Measurements from ENCODE around the gene EFHC2. TPM values are rescaled to one million over a fixed set of nuclear protein-coding genes. Genes with fewer than 3 reads are reported as not detected.

The EFHC2 gene
- total RNA-seq: 0.77 and 1.2 TPM in 2 replicates
- long read RNA-seq, partial matches to known transcripts: 0 of 1 reads
- long read RNA-seq, other reads (novel, unspliced or antisense): 0 of 1 reads

DNA sequence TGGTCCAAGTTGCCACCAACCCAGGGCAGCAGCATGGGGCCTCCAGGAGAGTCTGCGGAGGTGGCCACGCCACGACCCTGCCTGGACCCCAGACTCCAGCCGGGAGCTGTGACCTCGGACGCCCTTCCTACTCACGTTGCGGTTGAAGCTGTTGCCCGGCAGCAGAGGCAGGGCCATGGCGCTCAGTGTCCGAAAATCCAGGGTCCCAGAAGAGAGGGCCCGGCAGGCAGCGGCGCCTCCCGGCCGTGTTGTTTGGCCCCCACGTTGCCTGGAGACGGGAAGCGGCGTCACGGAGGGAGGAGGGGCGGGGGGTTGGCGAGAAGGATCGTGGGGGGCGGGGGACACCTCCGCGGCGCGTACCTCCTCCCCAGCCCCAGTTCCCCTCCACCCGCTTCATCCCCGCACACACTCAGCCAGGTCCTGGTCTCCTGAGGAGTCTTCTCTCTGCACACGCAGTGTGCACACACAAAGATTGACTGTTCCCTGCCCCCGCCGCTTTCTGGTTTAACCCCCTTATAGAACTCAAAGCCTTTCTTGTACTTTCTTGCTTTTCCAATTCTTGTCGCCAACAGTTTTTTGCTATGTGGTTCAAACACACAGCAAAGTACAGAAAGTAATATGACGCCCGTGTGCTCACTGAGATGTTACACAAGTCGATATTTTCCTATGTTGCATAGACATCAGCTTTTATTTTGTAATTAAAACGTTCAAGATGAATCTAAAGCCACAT is at the start of gene EFHC2:
Gene EFHC2 (minus strand): TSS at position 261 of the 730 bp plus-strand sequence. CDS start 84 bp downstream, at position 177.
- TF ChIP-seq, protein P1, sequence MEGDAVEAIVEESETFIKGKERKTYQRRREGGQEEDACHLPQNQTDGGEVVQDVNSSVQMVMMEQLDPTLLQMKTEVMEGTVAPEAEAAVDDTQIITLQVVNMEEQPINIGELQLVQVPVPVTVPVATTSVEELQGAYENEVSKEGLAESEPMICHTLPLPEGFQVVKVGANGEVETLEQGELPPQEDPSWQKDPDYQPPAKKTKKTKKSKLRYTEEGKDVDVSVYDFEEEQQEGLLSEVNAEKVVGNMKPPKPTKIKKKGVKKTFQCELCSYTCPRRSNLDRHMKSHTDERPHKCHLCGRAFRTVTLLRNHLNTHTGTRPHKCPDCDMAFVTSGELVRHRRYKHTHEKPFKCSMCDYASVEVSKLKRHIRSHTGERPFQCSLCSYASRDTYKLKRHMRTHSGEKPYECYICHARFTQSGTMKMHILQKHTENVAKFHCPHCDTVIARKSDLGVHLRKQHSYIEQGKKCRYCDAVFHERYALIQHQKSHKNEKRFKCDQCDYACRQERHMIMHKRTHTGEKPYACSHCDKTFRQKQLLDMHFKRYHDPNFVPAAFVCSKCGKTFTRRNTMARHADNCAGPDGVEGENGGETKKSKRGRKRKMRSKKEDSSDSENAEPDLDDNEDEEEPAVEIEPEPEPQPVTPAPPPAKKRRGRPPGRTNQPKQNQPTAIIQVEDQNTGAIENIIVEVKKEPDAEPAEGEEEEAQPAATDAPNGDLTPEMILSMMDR (conservative IDR thresholded peaks at IDR 0.05): no peak
- peak; percentile 6 for DNase-seq (ENCODE audit: low read depth, low spot score)
- no peaks in the 10 kb centered on the region for H3K36me3 Mint-ChIP-seq (ENCODE audit: low read depth)
- no peaks in the 10 kb centered on the region for H3K9me3 Mint-ChIP-seq
- no peaks in the 10 kb centered on the region for H3K27me3 Mint-ChIP-seq (ENCODE audit: low read depth)
- no peak within 1 kb of the TSS for H3K27ac Mint-ChIP-seq (ENCODE audit: unreplicated experiment)
- peak within 1 kb of the TSS; percentile 72 for H3K4me3 Mint-ChIP-seq
- peaks cover 10% of the 10 kb centered on the region for H3K4me1 Mint-ChIP-seq

DNA sequence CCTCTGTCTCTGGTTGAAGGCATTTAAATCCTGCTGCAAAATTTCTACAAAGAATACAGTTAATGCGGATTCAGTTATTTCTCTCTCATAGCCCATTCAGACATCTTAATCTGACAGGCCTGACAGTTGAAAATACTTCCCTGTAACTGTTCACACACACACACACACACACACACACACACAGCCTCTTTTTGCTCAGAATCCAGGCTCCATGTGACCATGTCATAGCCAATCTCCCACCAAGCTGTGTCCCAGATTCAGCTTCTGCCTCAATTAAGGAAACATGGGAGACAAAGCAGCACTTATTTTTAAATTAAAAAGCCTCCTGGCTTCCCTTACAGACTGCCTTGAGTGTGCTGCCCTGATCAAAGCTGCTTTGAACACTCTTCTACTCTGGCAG is 49.3 kb upstream of the EFHC2 start:
- TF ChIP-seq, protein P1 (conservative IDR thresholded peaks at IDR 0.05): no peak
- H3K4me1 Mint-ChIP-seq: no peaks in the 10 kb centered on the region
- H3K27ac Mint-ChIP-seq (ENCODE audit: unreplicated experiment): no peak overlapping the region
- H3K4me3 Mint-ChIP-seq: no peak overlapping the region
- peaks cover 4% of the 10 kb centered on the region for H3K36me3 Mint-ChIP-seq (ENCODE audit: low read depth)
- DNase-seq (ENCODE audit: low read depth, low spot score): no peak
- no peaks in the 10 kb centered on the region for H3K27me3 Mint-ChIP-seq (ENCODE audit: low read depth)
- peaks cover 15% of the 10 kb centered on the region for H3K9me3 Mint-ChIP-seq

- H3K27me3 Mint-ChIP-seq (ENCODE audit: low read depth): no peaks in the 10 kb centered on the region
- no peaks in the 10 kb centered on the region for H3K4me1 Mint-ChIP-seq
- peaks cover 12% of the 10 kb centered on the region for H3K9me3 Mint-ChIP-seq
- H3K27ac Mint-ChIP-seq (ENCODE audit: unreplicated experiment): no peak overlapping the region
- no peak overlapping the region for H3K4me3 Mint-ChIP-seq
- DNase-seq (ENCODE audit: low read depth, low spot score): no peak
- TF ChIP-seq, protein P1 (conservative IDR thresholded peaks at IDR 0.05): no peak
- H3K36me3 Mint-ChIP-seq (ENCODE audit: low read depth): peaks cover 4% of the 10 kb centered on the region
Observed at GRCh38 chrX:44384688-44385338, 41.3 kb upstream of the EFHC2 start.

GRCh38 chrX:44382871-44383270 is 39.4 kb upstream of the EFHC2 start:
- H3K9me3 Mint-ChIP-seq: peaks cover 5% of the 10 kb centered on the region
- no peaks in the 10 kb centered on the region for H3K4me1 Mint-ChIP-seq
- no peak overlapping the region for H3K27ac Mint-ChIP-seq (ENCODE audit: unreplicated experiment)
- TF ChIP-seq, protein P1 (conservative IDR thresholded peaks at IDR 0.05): no peak
- DNase-seq (ENCODE audit: low read depth, low spot score): no peak
- H3K4me3 Mint-ChIP-seq: no peak overlapping the region
- no peaks in the 10 kb centered on the region for H3K36me3 Mint-ChIP-seq (ENCODE audit: low read depth)
- H3K27me3 Mint-ChIP-seq (ENCODE audit: low read depth): no peaks in the 10 kb centered on the region

DNA sequence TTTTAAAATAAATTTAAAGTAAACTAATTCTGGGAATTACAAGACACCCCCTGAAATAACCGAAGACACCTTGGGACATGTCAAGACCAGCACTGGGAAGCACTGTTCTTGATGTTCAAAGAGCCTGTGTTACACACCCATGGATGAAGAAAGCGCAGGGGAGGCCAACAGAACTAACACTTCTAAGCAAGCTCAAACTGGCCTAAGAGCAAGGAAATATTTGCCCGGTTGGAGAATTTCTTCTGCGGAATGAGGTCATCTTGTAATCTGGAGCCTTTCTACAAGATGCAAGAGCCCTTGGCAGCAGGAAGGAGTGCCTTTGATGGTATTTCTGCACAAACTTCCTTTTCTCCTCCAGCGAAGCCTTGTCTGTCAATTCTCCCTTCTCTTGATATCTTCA is 9.3 kb upstream of the EFHC2 start:
- H3K9me3 Mint-ChIP-seq: peaks cover under 1% of the 10 kb centered on the region
- no peak for DNase-seq (ENCODE audit: low read depth, low spot score)
- no peaks in the 10 kb centered on the region for H3K36me3 Mint-ChIP-seq (ENCODE audit: low read depth)
- no peak overlapping the region for H3K4me3 Mint-ChIP-seq
- H3K27me3 Mint-ChIP-seq (ENCODE audit: low read depth): no peaks in the 10 kb centered on the region
- TF ChIP-seq, protein P1 (conservative IDR thresholded peaks at IDR 0.05): no peak
- no peak overlapping the region for H3K27ac Mint-ChIP-seq (ENCODE audit: unreplicated experiment)
- no peaks in the 10 kb centered on the region for H3K4me1 Mint-ChIP-seq
